Right renal pelvis (tissue), 4 donors: ENCODE data around the gene SUZ12. TPM values are rescaled to one million over a fixed set of nuclear protein-coding genes. Genes with fewer than 3 reads are reported as not detected.
"Not testable (repeated sequence)": the region's sequence is repeated elsewhere in the genome, so short reads cannot be mapped to it uniquely, and the experiment has no call there.

ENCODE experiments used
- DNase-seq, 4 donors: peaks; one replicate each; pipeline ENCODE4 v3.0.0-alpha.2; 2013; ENCODE audit warnings: low read depth in 4 of 4, low spot score in 3 of 4, missing footprints in 1 of 4
- polyA plus RNA-seq, 4 donors: library from polyadenylated mRNA; unstranded; fragments of 120-200 nt; gene quantifications; one replicate each; pipeline ENCODE4 v1.2.1, GENCODE V29; 2013; ENCODE audit not compliant: insufficient read length in 4 of 4

SUZ12 gene
- polyA plus RNA-seq, 4 donors, result 43.3 to 53.9 (median 51.8) TPM

- DNase-seq, result not testable (repeated sequence)
Observed at GRCh38 chr17:31942396-31942795, 5.6 kb downstream of the SUZ12 start.

GRCh38 chr17:31951953-31952352, 15.1 kb downstream of the SUZ12 start:
- not testable (repeated sequence) for DNase-seq

- not testable (repeated sequence) for DNase-seq
Observed at GRCh38 chr17:31964131-31964530, 27.3 kb downstream of the SUZ12 start.

GRCh38 chr17:31967648-31968047, 30.8 kb downstream of the SUZ12 start:
- no peak for DNase-seq

GRCh38 chr17:31970416-31970815, 33.6 kb downstream of the SUZ12 start:
- DNase-seq, result not testable (repeated sequence)

GRCh38 chr17:31974269-31975071, 37.7 kb downstream of the SUZ12 start:
- DNase-seq, result not testable (repeated sequence)

- DNase-seq, result not testable (repeated sequence)
Observed at GRCh38 chr17:31975391-31975790, 38.6 kb downstream of the SUZ12 start.

GRCh38 chr17:31991821-31992220, 55.0 kb downstream of the SUZ12 start:
- DNase-seq, result not testable (repeated sequence)

- DNase-seq, result no peak
Observed at GRCh38 chr17:31997005-31997404, 60.2 kb downstream of the SUZ12 start.

- peak in 3 of 4 donors; percentile 62 to 65 (median 65) for DNase-seq
Observed at GRCh38 chr17:32006957-32007462, 70.2 kb downstream of the SUZ12 start, which contains the start of gene LRRC37B. LRRC37B (plus strand) TSS chr17:32007383; CDS start chr17:32021393, 14,010 bp downstream.

GRCh38 chr17:32007463-32008298, 70.9 kb downstream of the SUZ12 start:
- DNase-seq, result no peak

GRCh38 chr17:32009262-32009542, 72.4 kb downstream of the SUZ12 start:
- DNase-seq, result no peak

GRCh38 chr17:32010114-32010513, 73.3 kb downstream of the SUZ12 start:
- DNase-seq, result no peak

GRCh38 chr17:32015245-32016013, 78.6 kb downstream of the SUZ12 start:
- DNase-seq, result no peak

- no peak for DNase-seq
Observed at GRCh38 chr17:32016231-32016630, 79.4 kb downstream of the SUZ12 start.

GRCh38 chr17:32019228-32019627, 82.4 kb downstream of the SUZ12 start:
- no peak for DNase-seq

- no peak for DNase-seq
Observed at GRCh38 chr17:32020943-32021614, 84.3 kb downstream of the SUZ12 start.

GRCh38 chr17:32021615-32021955, 84.8 kb downstream of the SUZ12 start:
- no peak for DNase-seq

- DNase-seq, result not testable (repeated sequence)
Observed at GRCh38 chr17:32022554-32022953, 85.7 kb downstream of the SUZ12 start.

GRCh38 chr17:32027271-32027670, 90.5 kb downstream of the SUZ12 start:
- not testable (repeated sequence) for DNase-seq
